HepG2 (cell line): ENCODE results near the gene JTB. TPM values are rescaled to one million over a fixed set of nuclear protein-coding genes. Genes with fewer than 3 reads are reported as not detected.

ENCODE experiments used
- FOXO1 ChIP-seq: sonication (generic); formaldehyde crosslinking; IDR thresholded peaks from 2 replicates; pipeline ENCODE4 v1.4.0; 2020; ENCODE audit warnings: missing genetic modification reagents
- GTF2F1 ChIP-seq: fragments of 150-350 bp; IDR thresholded peaks from 2 replicates; pipeline ENCODE4 v1.6.1; 2014; ENCODE audit warnings: low read length
- MIER2 ChIP-seq: IDR thresholded peaks from 2 replicates; pipeline ENCODE4 v1.6.1; 2016; ENCODE audit warnings: missing biosample characterization, missing genetic modification reagents
- RFX5 ChIP-seq: IDR thresholded peaks from 2 replicates; pipeline ENCODE4 v1.6.1; 2011; ENCODE audit warnings: low read depth, low read length, improper control_type of control experiment
- RXRB ChIP-seq: IDR thresholded peaks from 2 replicates; pipeline ENCODE4 v1.6.1; 2016; ENCODE audit warnings: borderline replicate concordance, missing genetic modification reagents, missing compliant biosample characterization
- TEAD2 ChIP-seq: sonication (generic); formaldehyde crosslinking; IDR thresholded peaks from 2 replicates; pipeline ENCODE4 v1.9.0; 2021; ENCODE audit warnings: missing genetic modification reagents
- ZEB1 ChIP-seq: IDR thresholded peaks from 2 replicates; pipeline ENCODE4 v1.6.1; 2012; ENCODE audit warnings: mild to moderate bottlenecking, low read depth, inconsistent platforms; ENCODE audit not compliant: insufficient replicate concordance
- ZNF10 ChIP-seq: sonication (generic); formaldehyde crosslinking; IDR thresholded peaks from 2 replicates; pipeline ENCODE4 v1.4.0; 2020; ENCODE audit warnings: mild to moderate bottlenecking, low read depth, missing genetic modification reagents, borderline replicate concordance
- ZNF256 ChIP-seq: sonication (generic); formaldehyde crosslinking; conservative IDR thresholded peaks from 2 replicates; pipeline ENCODE4 v1.4.0; 2020; ENCODE audit warnings: missing genetic modification reagents
- ZNF34 ChIP-seq: sonication (generic); formaldehyde crosslinking; IDR thresholded peaks from 2 replicates; pipeline ENCODE4 v1.4.0; 2020; ENCODE audit warnings: mild to moderate bottlenecking, missing genetic modification reagents, borderline replicate concordance
- ZNF510 ChIP-seq: sonication (generic); formaldehyde crosslinking; IDR thresholded peaks from 2 replicates; pipeline ENCODE4 v1.4.0; 2020; ENCODE audit warnings: low read depth, mild to moderate bottlenecking, missing genetic modification reagents
- ZNF598 ChIP-seq: sonication (generic); formaldehyde crosslinking; IDR thresholded peaks from 2 replicates; pipeline ENCODE4 v1.5.1; 2020; ENCODE audit warnings: mild to moderate bottlenecking, missing genetic modification reagents, borderline replicate concordance
- ZNF674 ChIP-seq: sonication (generic); formaldehyde crosslinking; IDR thresholded peaks from 2 replicates; pipeline ENCODE4 v1.5.0; 2020; ENCODE audit warnings: low read depth, mild to moderate bottlenecking, missing genetic modification reagents
- ZSCAN21 ChIP-seq: sonication (generic); formaldehyde crosslinking; IDR thresholded peaks from 2 replicates; pipeline ENCODE4 v1.8.0; 2022; ENCODE audit warnings: mild to moderate bottlenecking, missing genetic modification reagents, moderate library complexity, borderline replicate concordance
- polyA plus RNA-seq, 8 experiments: library from polyadenylated mRNA; depleted of rRNA in 3 of 8; stranded (reverse) in 7 of 8; unstranded in 1 of 8; fragments of >200 nt; fragmentation: Illumina TruSeq in 4 of 8; extraction: Trizol in 4 of 8; gene quantifications; 2 replicates each; pipeline versions ENCODE4 v1.2.1 to v1.2.3, GENCODE V29; 2011 to 2016; ENCODE audit warnings: low read depth in 4 of 8, missing spikeins in 1 of 8, mixed read lengths in 1 of 8; ENCODE audit not compliant: insufficient read depth in 1 of 8
- total RNA-seq, 5 experiments: library from RNA; depleted of rRNA; stranded (reverse); fragments of >200 nt; fragmentation: Illumina TruSeq; extraction: Trizol; gene quantifications; 2 replicates each; pipeline ENCODE4 v1.2.3, GENCODE V29; 2016; ENCODE audit warnings: low read depth in 1 of 5
- TF ChIP-seq, protein P1 (sequence below): sonication (generic); formaldehyde crosslinking; IDR thresholded peaks from 2 replicates; pipeline ENCODE4 v1.5.1; 2020; ENCODE audit warnings: missing genetic modification reagents, mild to moderate bottlenecking, borderline replicate concordance
- TF ChIP-seq, protein P2 (sequence below): sonication (generic); formaldehyde crosslinking; IDR thresholded peaks from 2 replicates; pipeline ENCODE4 v1.4.0; 2020; ENCODE audit warnings: missing genetic modification reagents, borderline replicate concordance
- TF ChIP-seq, protein P3 (sequence below): sonication (generic); formaldehyde crosslinking; IDR thresholded peaks from 2 replicates; pipeline ENCODE4 v1.5.0; 2020; ENCODE audit warnings: missing genetic modification reagents
- TF ChIP-seq, protein P4 (sequence below): conservative IDR thresholded peaks from 2 replicates; pipeline ENCODE4 v1.6.1; 2018; ENCODE audit warnings: missing genetic modification reagents
- TF ChIP-seq, protein P5 (sequence below): IDR thresholded peaks from 2 replicates; pipeline ENCODE4 v1.6.1; 2016; ENCODE audit warnings: missing compliant biosample characterization, missing genetic modification reagents, borderline replicate concordance
- TF ChIP-seq, protein P6 (sequence below): sonication (generic); formaldehyde crosslinking; IDR thresholded peaks from 2 replicates; pipeline ENCODE4 v1.4.0; 2020; ENCODE audit warnings: mild to moderate bottlenecking, missing genetic modification reagents

JTB gene
- total and polyA plus RNA-seq, 2 of the 13 experiments (the other 11 are each of a cell fraction or from before 2014, with no cell fraction given), result 96.7 to 99.2 TPM

DNA sequence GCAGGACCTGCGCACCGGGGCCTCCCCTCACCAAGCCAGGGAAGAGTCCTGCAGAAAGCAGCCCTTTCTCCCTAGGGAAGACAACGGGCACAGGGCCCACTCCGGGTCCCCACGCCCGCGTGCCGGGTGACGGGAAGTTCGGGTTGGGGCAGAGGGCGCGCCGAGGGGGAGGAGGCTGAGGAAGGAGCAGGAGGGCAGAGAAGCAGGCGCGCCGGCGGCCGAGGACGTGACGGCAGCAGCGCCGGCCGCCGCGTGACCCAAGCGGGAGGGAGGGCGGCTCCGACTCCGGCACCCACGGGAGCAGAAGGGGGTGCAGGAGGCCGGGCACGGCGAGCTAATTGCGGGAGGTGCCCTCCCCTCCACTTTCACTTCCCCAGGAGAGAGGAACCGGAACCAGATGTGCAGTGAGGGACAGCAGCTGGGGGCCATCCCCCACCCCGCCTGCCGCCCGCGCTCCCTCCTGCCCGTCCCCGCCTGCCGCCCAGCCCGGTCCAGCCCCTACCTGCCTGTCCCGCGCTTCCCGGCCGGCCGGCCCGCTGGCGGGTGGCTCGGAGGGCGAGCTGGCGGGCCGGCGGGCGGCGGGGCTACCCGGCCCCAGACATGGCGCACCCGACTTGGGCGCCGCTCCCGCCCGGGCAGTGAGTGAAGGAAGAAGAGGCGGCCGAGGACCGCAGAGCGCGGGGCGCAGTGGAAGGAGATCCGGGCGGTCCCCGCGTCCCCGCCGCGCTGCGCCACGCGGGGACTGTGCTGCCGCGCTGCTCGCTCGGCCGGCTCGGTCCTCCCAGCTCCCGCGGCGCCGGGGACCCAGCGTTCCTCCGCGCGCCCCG, 31.5 kb downstream of the JTB start (continued):
- TF ChIP-seq FOXO1 (CRISPR knock-in tag), result no peak
- TF ChIP-seq ZNF34, result no peak
- TF ChIP-seq, protein P1, sequence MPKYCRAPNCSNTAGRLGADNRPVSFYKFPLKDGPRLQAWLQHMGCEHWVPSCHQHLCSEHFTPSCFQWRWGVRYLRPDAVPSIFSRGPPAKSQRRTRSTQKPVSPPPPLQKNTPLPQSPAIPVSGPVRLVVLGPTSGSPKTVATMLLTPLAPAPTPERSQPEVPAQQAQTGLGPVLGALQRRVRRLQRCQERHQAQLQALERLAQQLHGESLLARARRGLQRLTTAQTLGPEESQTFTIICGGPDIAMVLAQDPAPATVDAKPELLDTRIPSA (CRISPR knock-in tag), result peak; percentile 3; the same call in 1 of the 2 replicates
- TF ChIP-seq GTF2F1, result no peak
- TF ChIP-seq MIER2 (CRISPR knock-in tag), result no peak
- no peak for TF ChIP-seq ZNF10
- TF ChIP-seq TEAD2 (CRISPR knock-in tag), result no peak
- no peak for TF ChIP-seq ZEB1
- no peak for TF ChIP-seq RXRB (CRISPR knock-in tag)
- TF ChIP-seq ZNF598 (CRISPR knock-in tag), result 0 out of 2 replicates have a peak, but pooled peaks have one; percentile 24
- TF ChIP-seq, protein P2, sequence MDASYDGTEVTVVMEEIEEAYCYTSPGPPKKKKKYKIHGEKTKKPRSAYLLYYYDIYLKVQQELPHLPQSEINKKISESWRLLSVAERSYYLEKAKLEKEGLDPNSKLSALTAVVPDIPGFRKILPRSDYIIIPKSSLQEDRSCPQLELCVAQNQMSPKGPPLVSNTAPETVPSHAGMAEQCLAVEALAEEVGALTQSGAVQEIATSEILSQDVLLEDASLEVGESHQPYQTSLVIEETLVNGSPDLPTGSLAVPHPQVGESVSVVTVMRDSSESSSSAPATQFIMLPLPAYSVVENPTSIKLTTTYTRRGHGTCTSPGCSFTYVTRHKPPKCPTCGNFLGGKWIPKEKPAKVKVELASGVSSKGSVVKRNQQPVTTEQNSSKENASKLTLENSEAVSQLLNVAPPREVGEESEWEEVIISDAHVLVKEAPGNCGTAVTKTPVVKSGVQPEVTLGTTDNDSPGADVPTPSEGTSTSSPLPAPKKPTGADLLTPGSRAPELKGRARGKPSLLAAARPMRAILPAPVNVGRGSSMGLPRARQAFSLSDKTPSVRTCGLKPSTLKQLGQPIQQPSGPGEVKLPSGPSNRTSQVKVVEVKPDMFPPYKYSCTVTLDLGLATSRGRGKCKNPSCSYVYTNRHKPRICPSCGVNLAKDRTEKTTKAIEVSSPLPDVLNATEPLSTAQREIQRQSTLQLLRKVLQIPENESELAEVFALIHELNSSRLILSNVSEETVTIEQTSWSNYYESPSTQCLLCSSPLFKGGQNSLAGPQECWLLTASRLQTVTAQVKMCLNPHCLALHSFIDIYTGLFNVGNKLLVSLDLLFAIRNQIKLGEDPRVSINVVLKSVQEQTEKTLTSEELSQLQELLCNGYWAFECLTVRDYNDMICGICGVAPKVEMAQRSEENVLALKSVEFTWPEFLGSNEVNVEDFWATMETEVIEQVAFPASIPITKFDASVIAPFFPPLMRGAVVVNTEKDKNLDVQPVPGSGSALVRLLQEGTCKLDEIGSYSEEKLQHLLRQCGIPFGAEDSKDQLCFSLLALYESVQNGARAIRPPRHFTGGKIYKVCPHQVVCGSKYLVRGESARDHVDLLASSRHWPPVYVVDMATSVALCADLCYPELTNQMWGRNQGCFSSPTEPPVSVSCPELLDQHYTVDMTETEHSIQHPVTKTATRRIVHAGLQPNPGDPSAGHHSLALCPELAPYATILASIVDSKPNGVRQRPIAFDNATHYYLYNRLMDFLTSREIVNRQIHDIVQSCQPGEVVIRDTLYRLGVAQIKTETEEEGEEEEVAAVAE (CRISPR knock-in tag), result no peak
- TF ChIP-seq, protein P3, sequence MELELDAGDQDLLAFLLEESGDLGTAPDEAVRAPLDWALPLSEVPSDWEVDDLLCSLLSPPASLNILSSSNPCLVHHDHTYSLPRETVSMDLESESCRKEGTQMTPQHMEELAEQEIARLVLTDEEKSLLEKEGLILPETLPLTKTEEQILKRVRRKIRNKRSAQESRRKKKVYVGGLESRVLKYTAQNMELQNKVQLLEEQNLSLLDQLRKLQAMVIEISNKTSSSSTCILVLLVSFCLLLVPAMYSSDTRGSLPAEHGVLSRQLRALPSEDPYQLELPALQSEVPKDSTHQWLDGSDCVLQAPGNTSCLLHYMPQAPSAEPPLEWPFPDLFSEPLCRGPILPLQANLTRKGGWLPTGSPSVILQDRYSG (CRISPR knock-in tag), result no peak
- no peak for TF ChIP-seq ZNF510 (CRISPR knock-in tag)
- TF ChIP-seq, protein P4, sequence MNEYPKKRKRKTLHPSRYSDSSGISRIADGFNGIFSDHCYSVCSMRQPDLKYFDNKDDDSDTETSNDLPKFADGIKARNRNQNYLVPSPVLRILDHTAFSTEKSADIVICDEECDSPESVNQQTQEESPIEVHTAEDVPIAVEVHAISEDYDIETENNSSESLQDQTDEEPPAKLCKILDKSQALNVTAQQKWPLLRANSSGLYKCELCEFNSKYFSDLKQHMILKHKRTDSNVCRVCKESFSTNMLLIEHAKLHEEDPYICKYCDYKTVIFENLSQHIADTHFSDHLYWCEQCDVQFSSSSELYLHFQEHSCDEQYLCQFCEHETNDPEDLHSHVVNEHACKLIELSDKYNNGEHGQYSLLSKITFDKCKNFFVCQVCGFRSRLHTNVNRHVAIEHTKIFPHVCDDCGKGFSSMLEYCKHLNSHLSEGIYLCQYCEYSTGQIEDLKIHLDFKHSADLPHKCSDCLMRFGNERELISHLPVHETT (CRISPR knock-in tag), result no peak
- TF ChIP-seq ZNF256 (CRISPR knock-in tag), result no peak
- TF ChIP-seq ZSCAN21 (CRISPR knock-in tag), result no peak
- no peak for TF ChIP-seq RFX5
- TF ChIP-seq, protein P5, sequence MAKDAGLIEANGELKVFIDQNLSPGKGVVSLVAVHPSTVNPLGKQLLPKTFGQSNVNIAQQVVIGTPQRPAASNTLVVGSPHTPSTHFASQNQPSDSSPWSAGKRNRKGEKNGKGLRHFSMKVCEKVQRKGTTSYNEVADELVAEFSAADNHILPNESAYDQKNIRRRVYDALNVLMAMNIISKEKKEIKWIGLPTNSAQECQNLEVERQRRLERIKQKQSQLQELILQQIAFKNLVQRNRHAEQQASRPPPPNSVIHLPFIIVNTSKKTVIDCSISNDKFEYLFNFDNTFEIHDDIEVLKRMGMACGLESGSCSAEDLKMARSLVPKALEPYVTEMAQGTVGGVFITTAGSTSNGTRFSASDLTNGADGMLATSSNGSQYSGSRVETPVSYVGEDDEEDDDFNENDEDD (CRISPR knock-in tag), result peak; percentile 42; the same call in 1 of the 2 replicates
- TF ChIP-seq, protein P6, sequence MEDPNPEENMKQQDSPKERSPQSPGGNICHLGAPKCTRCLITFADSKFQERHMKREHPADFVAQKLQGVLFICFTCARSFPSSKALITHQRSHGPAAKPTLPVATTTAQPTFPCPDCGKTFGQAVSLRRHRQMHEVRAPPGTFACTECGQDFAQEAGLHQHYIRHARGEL (CRISPR knock-in tag), result no peak; the same call in 1 of the 2 replicates
- no peak; the same call in 1 of the 2 replicates for TF ChIP-seq ZNF674 (CRISPR knock-in tag)
